ENCODE measurements around the gene WDFY1. TPM values are rescaled to one million over a fixed set of nuclear protein-coding genes. Genes with fewer than 3 reads are reported as not detected.

WDFY1 gene
- total and polyA plus RNA-seq, 2 donors (not counting 3 experiments of a cell fraction or from before 2014, with no cell fraction given): 54.7 to 68.7 TPM

DNA sequence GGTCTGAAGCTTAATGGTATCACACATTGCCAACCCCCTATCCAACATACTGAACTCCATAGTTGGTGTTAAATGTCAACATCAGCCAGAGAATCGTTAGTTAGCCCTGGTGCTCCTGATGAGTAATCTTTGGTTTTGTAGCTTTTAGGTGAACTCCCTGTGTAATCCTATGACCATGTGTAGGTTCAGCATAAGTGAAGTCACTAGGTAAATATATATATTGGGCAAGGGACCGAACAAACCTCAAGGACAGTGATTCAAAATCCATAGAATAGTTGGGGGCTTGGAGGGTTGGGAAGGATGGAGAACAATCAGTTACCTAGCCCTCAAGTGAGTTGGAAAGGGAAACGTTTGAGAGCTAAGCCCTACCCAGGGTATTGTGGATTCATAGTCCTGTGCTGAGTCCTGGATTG, 91.7 kb downstream of the WDFY1 start:
- no peak overlapping the region for H2AFZ ChIP-seq (ENCODE audit: low read depth, low read length)
- no TSS peak for BruUV-seq (replicated peaks)
- no peaks in the 10 kb centered on the region for H3K36me3 ChIP-seq (ENCODE audit: control insufficient read depth in 2 of 2, extremely low read depth in 1 of 2, insufficient read depth in 2 of 2, low read length in 2 of 2)
- H3K4me1 ChIP-seq (ENCODE audit: control insufficient read depth, extremely low read depth, insufficient read depth, low read length): no peaks in the 10 kb centered on the region
- no peak for FAIRE-seq
- CTCF ChIA-PET: no interaction called here
- no peaks in the 10 kb centered on the region for H3K9me3 ChIP-seq (replicated peaks; ENCODE audit: control insufficient read depth, insufficient read depth, low read length)
- H3K9ac ChIP-seq (replicated peaks; ENCODE audit: extremely low read depth, insufficient read depth, low read length): no peak overlapping the region
- dilution Hi-C loops (cut with MboI; ENCODE audit: extremely low pct_ligation_motif_present, low sequenced_read_pairs): no loop called here
- TF ChIP-seq GATA2 (IDR thresholded peaks at IDR 0.05; ENCODE audit: insufficient read depth, insufficient read length, low read depth, low read length): no peak
- TF ChIP-seq, protein P1, sequence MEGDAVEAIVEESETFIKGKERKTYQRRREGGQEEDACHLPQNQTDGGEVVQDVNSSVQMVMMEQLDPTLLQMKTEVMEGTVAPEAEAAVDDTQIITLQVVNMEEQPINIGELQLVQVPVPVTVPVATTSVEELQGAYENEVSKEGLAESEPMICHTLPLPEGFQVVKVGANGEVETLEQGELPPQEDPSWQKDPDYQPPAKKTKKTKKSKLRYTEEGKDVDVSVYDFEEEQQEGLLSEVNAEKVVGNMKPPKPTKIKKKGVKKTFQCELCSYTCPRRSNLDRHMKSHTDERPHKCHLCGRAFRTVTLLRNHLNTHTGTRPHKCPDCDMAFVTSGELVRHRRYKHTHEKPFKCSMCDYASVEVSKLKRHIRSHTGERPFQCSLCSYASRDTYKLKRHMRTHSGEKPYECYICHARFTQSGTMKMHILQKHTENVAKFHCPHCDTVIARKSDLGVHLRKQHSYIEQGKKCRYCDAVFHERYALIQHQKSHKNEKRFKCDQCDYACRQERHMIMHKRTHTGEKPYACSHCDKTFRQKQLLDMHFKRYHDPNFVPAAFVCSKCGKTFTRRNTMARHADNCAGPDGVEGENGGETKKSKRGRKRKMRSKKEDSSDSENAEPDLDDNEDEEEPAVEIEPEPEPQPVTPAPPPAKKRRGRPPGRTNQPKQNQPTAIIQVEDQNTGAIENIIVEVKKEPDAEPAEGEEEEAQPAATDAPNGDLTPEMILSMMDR (IDR thresholded peaks at IDR 0.05; ENCODE audit: extremely low read depth in 1 of 2, insufficient read depth in 1 of 2, low read depth in 1 of 2, low read length in 2 of 2): no peak
- TF ChIP-seq JUN (IDR thresholded peaks at IDR 0.05; ENCODE audit: borderline replicate concordance, insufficient read depth, insufficient read length, low read depth): no peak
- TF ChIP-seq POLR2A (IDR thresholded peaks at IDR 0.05; ENCODE audit: low read depth, low read length): no peak
- TF ChIP-seq, protein P2, sequence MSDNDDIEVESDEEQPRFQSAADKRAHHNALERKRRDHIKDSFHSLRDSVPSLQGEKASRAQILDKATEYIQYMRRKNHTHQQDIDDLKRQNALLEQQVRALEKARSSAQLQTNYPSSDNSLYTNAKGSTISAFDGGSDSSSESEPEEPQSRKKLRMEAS (IDR thresholded peaks at IDR 0.05; ENCODE audit: insufficient read depth, insufficient read length): no peak
- TF ChIP-seq EZH2 (IDR thresholded peaks at IDR 0.05; ENCODE audit: borderline replicate concordance, low read depth, low read length, severe bottlenecking): no peak
- TF ChIP-seq FOS (IDR thresholded peaks at IDR 0.05; ENCODE audit: borderline replicate concordance, insufficient read depth, low read length): no peak
- TF ChIP-seq MYC (IDR thresholded peaks at IDR 0.05; ENCODE audit: low read depth, low read length): no peak
- TF ChIP-seq POLR2AphosphoS5 (IDR thresholded peaks at IDR 0.05; ENCODE audit: insufficient read depth, low read depth, low read length): no peak
- no peak overlapping the region for H3K4me3 ChIP-seq (replicated peaks in 1 of 3; ENCODE audit: insufficient read depth in 1 of 3, low read depth in 1 of 3, low read length in 3 of 3)
- no peaks in the 10 kb centered on the region for H3K9me1 ChIP-seq (replicated peaks; ENCODE audit: control insufficient read depth, extremely low read depth, insufficient read depth, low read length)
- intact Hi-C loops (cut with micrococcal nuclease): no loop called here
- H3K79me2 ChIP-seq (ENCODE audit: control insufficient read depth, insufficient read depth, low read length): no peaks in the 10 kb centered on the region
- no peak overlapping the region for H3K4me2 ChIP-seq (ENCODE audit: insufficient read depth, low read length)
- POLR2A ChIA-PET: no interaction called here
- no peak overlapping the region for H3K27ac ChIP-seq (ENCODE audit: insufficient read depth, low read depth, low read length)
- H3K27me3 ChIP-seq (ENCODE audit: control insufficient read depth in 2 of 2, insufficient read depth in 2 of 2, low read length in 2 of 2): no peaks in the 10 kb centered on the region
- no peak for DNase-seq (ENCODE audit: low read depth, low spot score)
- no peaks in the 10 kb centered on the region for H4K20me1 ChIP-seq (replicated peaks; ENCODE audit: control insufficient read depth, extremely low read depth, insufficient read depth, low read length)

Measured in endothelial cell of umbilical vein (primary cell).